Stimulated activated CD4-positive, alpha-beta T cell treated with anti-CD3 and anti-CD28 coated beads, Interleukin-12 subunit alpha, Interleukin-12 subunit beta, amount 100 ng/mL, for 4 hours (primary cell): ENCODE measurements around the gene NEDD8.
"Not testable (repeated sequence)": the region's sequence is repeated elsewhere in the genome, so short reads cannot be mapped to it uniquely, and the experiment has no call there.

ENCODE experiments used
- DNase-seq: peaks from one replicate; pipeline ENCODE4 v3.0.0-alpha.2; 2020

NEDD8 gene

DNA sequence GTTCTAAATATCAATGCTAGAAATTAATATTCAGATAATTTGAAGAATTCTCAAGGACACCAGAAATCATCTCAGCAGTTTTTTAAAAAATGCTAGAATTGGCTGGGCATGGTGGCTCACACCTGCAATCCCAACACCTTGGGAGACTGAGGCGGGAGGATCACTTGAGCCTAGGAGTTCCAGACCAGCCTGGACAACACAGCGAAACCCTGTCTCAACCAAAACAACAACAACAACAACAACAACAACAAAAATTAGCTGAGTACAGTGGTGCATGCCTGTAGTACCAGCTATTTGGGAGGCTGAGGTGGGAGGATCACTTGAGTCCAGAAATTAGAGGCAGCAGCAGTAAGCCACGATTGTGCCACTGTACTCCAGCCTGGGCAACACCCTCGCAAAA, 13.1 kb downstream of the NEDD8 start:
- DNase-seq, result no peak

DNA sequence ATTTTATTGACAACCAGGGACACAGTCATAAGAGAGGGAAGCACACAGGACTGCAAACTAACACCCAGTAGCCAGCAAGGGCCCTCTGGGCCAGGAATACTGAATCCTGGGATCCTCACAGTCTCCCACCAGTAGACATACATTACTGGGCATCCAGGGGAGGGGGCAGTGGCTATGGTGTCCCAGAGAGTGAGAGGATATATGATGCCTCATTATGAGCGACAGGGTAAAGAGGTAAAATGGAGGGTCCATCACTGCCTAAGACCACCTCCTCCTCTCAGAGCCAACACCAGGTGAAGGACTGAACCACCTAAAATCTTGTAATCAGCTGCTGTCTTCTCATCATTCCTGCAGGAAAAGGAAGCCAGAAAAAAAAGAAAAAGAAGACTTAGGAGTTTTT, 15.3 kb downstream of the NEDD8 start:
- not testable (repeated sequence) for DNase-seq

DNA sequence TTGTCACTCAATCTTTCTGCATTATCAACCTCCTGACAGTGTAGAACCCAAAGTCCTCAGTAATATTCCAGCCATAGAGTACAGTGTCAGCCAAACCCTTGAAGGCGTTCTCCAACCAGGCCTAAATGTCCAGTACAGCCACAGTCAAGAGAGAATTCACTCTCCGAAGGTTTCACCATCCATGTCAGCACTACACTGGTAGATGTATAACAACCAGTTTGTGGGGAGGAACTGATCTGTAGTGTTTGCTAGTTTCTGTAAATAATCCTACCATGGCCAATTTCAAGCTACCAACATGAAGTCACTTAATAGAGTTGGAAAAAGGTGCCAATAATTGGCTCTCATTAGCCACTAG, 15.8 kb downstream of the NEDD8 start:
- no peak for DNase-seq

GRCh38 chr14:24215495-24216344, 16.4 kb downstream of the NEDD8 start, which contains the start of gene MDP1:
TSS of gene MDP1 (minus strand) at chr14:24216066. CDS start at chr14:24215955, 111 bp downstream.
- DNase-seq, result peak; percentile 77

- DNase-seq, result no peak
These were observed 18.1 kb downstream of the NEDD8 start for GRCh38 chr14:24213866-24214662.

- DNase-seq, result peak; percentile 92
These were observed 19.0 kb downstream of the NEDD8 start, which contains the start of gene CHMP4A for GRCh38 chr14:24212924-24213865. TSS of gene CHMP4A (minus strand) at chr14:24213488. CDS start at chr14:24213439, 49 bp downstream.

GRCh38 chr14:24211311-24211710, 20.9 kb downstream of the NEDD8 start:
- DNase-seq, result no peak

DNA sequence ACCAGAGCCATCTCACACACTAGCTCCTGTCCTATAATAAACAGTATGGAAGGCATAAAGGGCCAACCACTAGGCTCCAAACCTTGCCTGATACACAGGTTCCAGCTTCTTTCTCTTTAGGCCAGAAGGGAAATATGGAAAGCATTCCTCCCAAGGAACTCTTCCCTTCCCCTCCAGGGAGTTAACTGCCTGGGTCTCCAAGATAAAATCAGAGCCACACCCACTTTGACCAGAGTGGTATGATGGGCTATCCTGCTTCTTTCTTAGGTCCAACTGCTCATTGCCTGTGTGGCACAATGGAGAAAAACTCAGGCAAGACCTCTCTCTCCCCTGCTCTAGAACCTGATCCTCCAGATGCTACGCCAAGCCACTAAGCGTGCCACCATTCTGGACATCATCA, 24.5 kb downstream of the NEDD8 start:
- DNase-seq, result no peak

DNA sequence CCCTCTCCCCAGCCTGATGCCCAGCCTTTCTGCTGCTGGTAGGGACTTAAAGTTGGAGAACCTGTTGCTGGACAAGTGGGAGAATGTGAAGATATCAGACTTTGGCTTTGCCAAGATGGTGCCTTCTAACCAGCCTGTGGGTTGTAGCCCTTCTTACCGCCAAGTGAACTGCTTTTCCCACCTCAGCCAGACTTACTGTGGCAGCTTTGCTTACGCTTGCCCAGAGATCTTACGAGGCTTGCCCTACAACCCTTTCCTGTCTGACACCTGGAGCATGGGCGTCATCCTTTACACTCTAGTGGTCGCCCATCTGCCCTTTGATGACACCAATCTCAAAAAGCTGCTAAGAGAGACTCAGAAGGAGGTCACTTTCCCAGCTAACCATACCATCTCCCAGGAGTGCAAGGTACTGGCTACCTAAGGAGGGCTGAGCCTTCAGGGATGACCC, 25.0 kb downstream of the NEDD8 start:
- DNase-seq, result no peak

GRCh38 chr14:24206260-24207103, 25.7 kb downstream of the NEDD8 start:
- no peak for DNase-seq

DNA sequence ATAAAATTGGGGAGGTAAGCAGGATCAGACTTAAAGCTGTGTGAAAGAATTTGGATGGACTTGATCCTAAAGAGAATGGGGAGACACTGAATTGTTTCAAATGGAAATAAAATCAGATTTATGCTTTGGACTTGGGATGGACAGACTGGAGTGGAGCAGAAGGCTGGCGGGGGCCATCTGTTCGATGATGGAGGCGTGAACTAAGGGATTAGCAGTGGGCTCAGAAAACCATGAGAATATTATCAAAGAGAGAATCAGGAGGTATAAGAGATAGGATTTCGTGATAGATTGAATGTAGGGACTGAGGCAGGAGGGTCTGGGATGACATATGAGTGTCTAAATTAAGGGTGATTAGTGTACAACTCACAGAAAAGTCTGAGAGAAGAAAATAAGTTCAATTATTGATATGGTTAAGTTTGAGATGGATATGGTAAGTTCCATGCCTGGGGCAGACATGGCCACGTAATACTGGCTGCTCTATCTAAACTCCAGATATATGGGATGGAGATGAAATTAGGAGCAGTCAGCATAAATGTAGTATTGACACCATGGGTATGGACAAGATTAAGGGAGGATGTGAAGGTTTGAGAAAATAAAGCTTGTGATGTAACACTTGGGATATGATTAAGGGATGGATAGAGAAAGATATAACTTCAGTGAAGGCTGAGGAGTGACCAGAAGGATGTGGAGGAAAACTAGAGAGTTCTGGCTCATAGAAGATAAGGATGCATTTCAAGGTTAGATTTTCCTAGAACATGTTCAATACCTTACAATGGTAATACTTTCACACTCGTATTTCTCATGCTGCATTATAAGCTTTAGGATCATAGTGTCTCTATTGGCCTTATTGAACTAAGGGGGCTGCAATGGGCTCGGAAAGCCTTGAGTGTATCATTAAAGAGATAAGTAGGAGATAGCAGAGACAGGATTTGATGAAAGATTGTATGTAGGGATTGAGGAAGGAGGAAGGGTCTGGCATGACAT, 27.7 kb downstream of the NEDD8 start:
- no peak for DNase-seq

DNA sequence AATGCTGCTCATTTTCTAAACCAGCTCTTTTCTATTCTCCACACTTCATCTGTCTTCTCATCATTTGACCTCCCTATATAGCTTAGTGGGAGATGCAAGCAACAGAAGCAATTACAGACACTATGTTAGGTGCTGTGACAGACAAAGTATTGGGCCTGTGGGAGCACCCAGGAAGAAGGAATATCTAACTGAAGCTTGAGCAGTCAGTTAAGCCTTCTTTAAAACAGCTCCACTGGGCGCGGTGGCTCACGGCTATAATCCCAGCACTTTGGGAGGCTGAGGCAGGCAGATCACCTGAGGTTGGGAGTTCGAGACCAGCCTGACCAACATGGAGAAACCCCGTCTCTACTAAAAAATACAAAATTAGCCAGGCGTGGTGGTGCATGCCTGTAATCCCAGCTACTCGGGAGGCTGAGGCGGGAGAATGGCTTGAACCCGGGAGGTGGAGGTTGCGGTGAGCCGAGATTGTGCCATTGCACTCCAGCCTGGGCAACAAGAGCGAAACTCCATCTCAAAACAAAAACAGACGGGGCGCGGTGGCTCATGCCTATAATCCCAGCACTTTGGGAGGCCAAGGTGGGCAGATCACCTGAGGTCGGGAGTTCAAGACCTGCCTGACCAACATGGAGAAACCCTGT, 28.8 kb downstream of the NEDD8 start:
- not testable (repeated sequence) for DNase-seq

- DNase-seq, result not testable (repeated sequence)
These were observed 29.6 kb downstream of the NEDD8 start for GRCh38 chr14:24202538-24202937.

DNA sequence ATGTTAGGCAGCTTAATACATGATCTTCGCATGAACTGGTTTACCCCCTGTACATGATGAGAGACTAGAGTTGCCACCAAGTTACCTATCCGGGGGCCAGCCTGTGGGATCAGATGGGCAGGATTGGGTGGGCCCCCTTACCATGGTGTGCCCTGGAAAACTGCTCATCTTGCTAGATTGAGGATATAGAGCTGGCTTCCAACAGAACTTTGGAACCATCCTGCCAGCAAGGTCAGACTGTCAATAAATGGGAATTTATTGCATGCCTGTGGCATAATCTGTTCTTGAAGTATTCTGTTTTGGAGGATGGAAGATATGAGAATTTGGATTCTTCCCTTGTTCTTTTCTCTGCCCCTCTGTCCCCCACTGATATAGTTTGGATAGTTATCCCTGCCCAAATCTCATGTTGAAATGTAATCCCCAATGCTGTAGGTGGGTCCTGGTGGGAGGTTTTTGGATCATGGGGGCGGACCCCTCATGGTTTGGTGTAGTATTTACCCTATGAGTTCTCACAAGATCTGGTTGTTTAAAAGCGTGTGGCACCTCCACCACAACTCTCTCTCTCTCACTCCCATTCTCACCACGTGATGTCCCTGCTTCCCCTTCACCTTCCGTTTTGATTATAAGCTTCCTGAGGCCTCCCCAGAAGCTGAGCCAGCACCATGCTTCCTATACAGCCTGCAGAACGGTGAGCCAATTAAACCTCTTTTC, 33.2 kb downstream of the NEDD8 start:
- DNase-seq, result no peak

GRCh38 chr14:24197056-24197450, 35.1 kb downstream of the NEDD8 start:
- DNase-seq, result no peak

GRCh38 chr14:24196071-24197055, 35.8 kb downstream of the NEDD8 start:
- no peak for DNase-seq

- DNase-seq, result peak; percentile 82
These were observed 36.7 kb downstream of the NEDD8 start, which contains the start of gene TM9SF1 for GRCh38 chr14:24195186-24196070. TSS of gene TM9SF1 (minus strand) at chr14:24195441. CDS start at chr14:24195019, 422 bp downstream.
